Breast epithelium (tissue), 3 donors: Measurements from ENCODE around the gene TMC3.

ENCODE experiments used
- POLR2A ChIP-seq: fragments of 450-650 bp; IDR thresholded peaks from one replicate; pipeline ENCODE4 v1.6.1; 2016; ENCODE audit warnings: antibody characterized with exemption, mild to moderate bottlenecking, moderate library complexity
- POLR2AphosphoS5 ChIP-seq, 3 donors: sonication (generic); formaldehyde crosslinking; IDR thresholded peaks; one replicate each; pipeline ENCODE4 v1.6.1; 2017; ENCODE audit warnings: antibody characterized with exemption in 3 of 3

DNA sequence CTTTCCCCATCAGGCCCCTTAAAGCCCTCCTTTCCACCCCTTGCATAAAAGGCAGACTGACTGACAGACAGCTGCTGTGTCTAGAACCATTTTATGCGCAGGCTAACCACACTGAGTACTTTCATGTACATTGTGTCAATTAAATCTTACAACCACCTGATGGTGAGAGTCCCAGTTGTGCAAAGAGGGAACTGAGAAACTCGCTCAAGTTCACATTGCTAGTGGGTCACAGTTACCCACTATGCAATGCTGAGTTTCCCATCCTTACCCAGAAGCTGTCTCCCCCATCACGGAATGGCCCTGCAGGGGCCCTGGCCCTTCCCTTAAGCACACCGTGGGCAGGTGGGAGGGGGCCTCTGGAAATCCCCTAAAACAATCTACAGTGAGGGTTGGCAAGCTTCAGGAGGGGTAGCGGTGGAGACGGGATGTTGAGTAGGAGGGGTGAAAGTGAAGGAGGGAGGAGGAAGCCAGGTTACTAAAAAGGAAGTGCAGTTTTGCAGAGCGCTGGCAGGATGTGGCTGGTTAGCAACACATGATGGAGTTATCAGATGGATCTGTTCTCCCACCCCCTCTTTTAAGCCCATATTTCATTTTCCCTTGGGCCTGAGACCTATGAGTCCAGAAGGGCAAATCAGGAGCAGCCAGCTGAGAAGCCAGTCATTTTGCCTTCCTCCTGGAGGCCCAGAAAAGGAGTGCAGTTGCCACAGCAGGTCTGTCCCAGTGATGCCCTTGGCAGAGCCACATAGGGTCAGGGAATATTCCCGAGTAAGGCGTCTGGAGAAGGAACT is 80.1 kb downstream of the TMC3 start:
- TF ChIP-seq POLR2AphosphoS5 (IDR thresholded peaks at IDR 0.05) (no peak), POLR2A (no peak)
